ENCODE data around the gene BDKRB1. TPM values are rescaled to one million over a fixed set of nuclear protein-coding genes. Genes with fewer than 3 reads are reported as not detected.

BDKRB1 gene
- polyA plus RNA-seq, 3 donors: not detected

GRCh38 chr14:96281486-96281885 lies 25.5 kb downstream of the BDKRB1 start:
- no peak for DNase-seq
- TF ChIP-seq, protein P1, sequence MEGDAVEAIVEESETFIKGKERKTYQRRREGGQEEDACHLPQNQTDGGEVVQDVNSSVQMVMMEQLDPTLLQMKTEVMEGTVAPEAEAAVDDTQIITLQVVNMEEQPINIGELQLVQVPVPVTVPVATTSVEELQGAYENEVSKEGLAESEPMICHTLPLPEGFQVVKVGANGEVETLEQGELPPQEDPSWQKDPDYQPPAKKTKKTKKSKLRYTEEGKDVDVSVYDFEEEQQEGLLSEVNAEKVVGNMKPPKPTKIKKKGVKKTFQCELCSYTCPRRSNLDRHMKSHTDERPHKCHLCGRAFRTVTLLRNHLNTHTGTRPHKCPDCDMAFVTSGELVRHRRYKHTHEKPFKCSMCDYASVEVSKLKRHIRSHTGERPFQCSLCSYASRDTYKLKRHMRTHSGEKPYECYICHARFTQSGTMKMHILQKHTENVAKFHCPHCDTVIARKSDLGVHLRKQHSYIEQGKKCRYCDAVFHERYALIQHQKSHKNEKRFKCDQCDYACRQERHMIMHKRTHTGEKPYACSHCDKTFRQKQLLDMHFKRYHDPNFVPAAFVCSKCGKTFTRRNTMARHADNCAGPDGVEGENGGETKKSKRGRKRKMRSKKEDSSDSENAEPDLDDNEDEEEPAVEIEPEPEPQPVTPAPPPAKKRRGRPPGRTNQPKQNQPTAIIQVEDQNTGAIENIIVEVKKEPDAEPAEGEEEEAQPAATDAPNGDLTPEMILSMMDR (IDR thresholded peaks at IDR 0.05): no peak
- Mint-ChIP-seq H3K9me3 (peaks cover 4 to 14% (median 10%) of the 10 kb centered on the region in 7 donors), H3K27me3 (ENCODE audit: low read depth in 3 of 3) (no peaks in the 10 kb centered on the region), H3K4me3 (no peak overlapping the region), H3K36me3 (peaks cover 23 to 30% of the 10 kb centered on the region in 2 donors), H3K4me1 (no peaks in the 10 kb centered on the region), H3K27ac (no peak overlapping the region)
- H3K27me3 ChIP-seq (ENCODE audit: control insufficient read depth in 2 of 2, insufficient read depth in 2 of 2, low read length in 2 of 2): no peaks in the 10 kb centered on the region
- no peaks in the 10 kb centered on the region for H3K4me1 ChIP-seq (ENCODE audit: control insufficient read depth in 1 of 2, insufficient read depth in 2 of 2, low read length in 2 of 2)
- peaks cover 9 to 12% of the 10 kb centered on the region in 2 donors for H3K9me3 ChIP-seq (replicated peaks in 1 of 2; ENCODE audit: control insufficient read depth in 1 of 2, insufficient read depth in 1 of 2, low read length in 2 of 2)
- no peaks in the 10 kb centered on the region for H4K20me1 ChIP-seq (ENCODE audit: insufficient read depth, low read length)
- no peak overlapping the region for H3K9ac ChIP-seq (ENCODE audit: insufficient read depth, low read length, poor library complexity, severe bottlenecking)
- no peaks in the 10 kb centered on the region for H3K79me2 ChIP-seq (ENCODE audit: insufficient read depth, low read length)
- H3K36me3 ChIP-seq (replicated peaks in 1 of 2; ENCODE audit: control insufficient read depth in 1 of 2, insufficient read depth in 2 of 2, low read length in 2 of 2): peaks cover 20 to 40% of the 10 kb centered on the region in 2 donors
- intact Hi-C loops (cut with micrococcal nuclease): no loop called here
- 100% methylated on average over 1 of the region's 4 CpGs for WGBS (ENCODE audit: insufficient coverage)
- no peak overlapping the region for H2AFZ ChIP-seq (ENCODE audit: insufficient read depth, low read depth, low read length, poor library complexity, severe bottlenecking)
- no peak overlapping the region for H3K4me3 ChIP-seq (replicated peaks in 1 of 3; ENCODE audit: low read depth in 2 of 3, low read length in 3 of 3)
- H3K27ac ChIP-seq (ENCODE audit: low read depth in 1 of 2, low read length in 2 of 2): no peak overlapping the region
- H3K4me2 ChIP-seq (replicated peaks; ENCODE audit: extremely low read depth, low read length, poor library complexity, severe bottlenecking): no peak overlapping the region

GRCh38 chr14:96284008-96284407 lies 28.0 kb downstream of the BDKRB1 start:
- H2AFZ ChIP-seq (ENCODE audit: insufficient read depth, low read depth, low read length, poor library complexity, severe bottlenecking): no peak overlapping the region
- peaks cover 29 to 59% of the 10 kb centered on the region in 2 donors for H3K36me3 ChIP-seq (replicated peaks in 1 of 2; ENCODE audit: control insufficient read depth in 1 of 2, insufficient read depth in 2 of 2, low read length in 2 of 2)
- H3K79me2 ChIP-seq (ENCODE audit: insufficient read depth, low read length): no peaks in the 10 kb centered on the region
- intact Hi-C loops (cut with micrococcal nuclease): no loop called here
- H4K20me1 ChIP-seq (ENCODE audit: insufficient read depth, low read length): no peaks in the 10 kb centered on the region
- H3K9me3 ChIP-seq (replicated peaks in 1 of 2; ENCODE audit: control insufficient read depth in 1 of 2, insufficient read depth in 1 of 2, low read length in 2 of 2): no peaks in the 10 kb centered on the region
- H3K4me3 Mint-ChIP-seq: no peak overlapping the region
- TF ChIP-seq, protein P1 (IDR thresholded peaks at IDR 0.05): no peak
- no peaks in the 10 kb centered on the region for H3K27me3 ChIP-seq (ENCODE audit: control insufficient read depth in 2 of 2, insufficient read depth in 2 of 2, low read length in 2 of 2)
- H3K4me1 ChIP-seq (ENCODE audit: control insufficient read depth in 1 of 2, insufficient read depth in 2 of 2, low read length in 2 of 2): no peaks in the 10 kb centered on the region
- H3K9me3 Mint-ChIP-seq: peaks cover 0 to 2% (median 0%) of the 10 kb centered on the region in 7 donors
- 97% methylated on average over 5 of the region's 9 CpGs for WGBS (ENCODE audit: insufficient coverage)
- H3K27ac ChIP-seq (ENCODE audit: low read depth in 1 of 2, low read length in 2 of 2): no peak overlapping the region
- no peak overlapping the region for H3K27ac Mint-ChIP-seq
- H3K36me3 Mint-ChIP-seq: peaks cover 44 to 46% of the 10 kb centered on the region in 2 donors
- H3K4me1 Mint-ChIP-seq: no peaks in the 10 kb centered on the region
- DNase-seq: no peak
- no peak overlapping the region for H3K9ac ChIP-seq (ENCODE audit: insufficient read depth, low read length, poor library complexity, severe bottlenecking)
- peaks cover 0 to 2% (median 0%) of the 10 kb centered on the region in 3 donors for H3K27me3 Mint-ChIP-seq (ENCODE audit: low read depth in 3 of 3)
- H3K4me3 ChIP-seq (replicated peaks in 1 of 3; ENCODE audit: low read depth in 2 of 3, low read length in 3 of 3): no peak overlapping the region
- no peak overlapping the region for H3K4me2 ChIP-seq (replicated peaks; ENCODE audit: extremely low read depth, low read length, poor library complexity, severe bottlenecking)
